Stimulated activated CD8-positive, alpha-beta memory T cell treated with anti-CD3 and anti-CD28 coated beads, Interleukin-4, amount 100 ng/mL, for 48 hours (primary cell): Measurements from ENCODE around the gene CRIP2.

Source experiments
- DNase-seq: peaks from one replicate; pipeline ENCODE4 v3.0.0-alpha.2; 2020

The CRIP2 gene

GRCh38 chr14:105445290-105445689 is 29.3 kb upstream of the CRIP2 start:
- no peak for DNase-seq

DNA sequence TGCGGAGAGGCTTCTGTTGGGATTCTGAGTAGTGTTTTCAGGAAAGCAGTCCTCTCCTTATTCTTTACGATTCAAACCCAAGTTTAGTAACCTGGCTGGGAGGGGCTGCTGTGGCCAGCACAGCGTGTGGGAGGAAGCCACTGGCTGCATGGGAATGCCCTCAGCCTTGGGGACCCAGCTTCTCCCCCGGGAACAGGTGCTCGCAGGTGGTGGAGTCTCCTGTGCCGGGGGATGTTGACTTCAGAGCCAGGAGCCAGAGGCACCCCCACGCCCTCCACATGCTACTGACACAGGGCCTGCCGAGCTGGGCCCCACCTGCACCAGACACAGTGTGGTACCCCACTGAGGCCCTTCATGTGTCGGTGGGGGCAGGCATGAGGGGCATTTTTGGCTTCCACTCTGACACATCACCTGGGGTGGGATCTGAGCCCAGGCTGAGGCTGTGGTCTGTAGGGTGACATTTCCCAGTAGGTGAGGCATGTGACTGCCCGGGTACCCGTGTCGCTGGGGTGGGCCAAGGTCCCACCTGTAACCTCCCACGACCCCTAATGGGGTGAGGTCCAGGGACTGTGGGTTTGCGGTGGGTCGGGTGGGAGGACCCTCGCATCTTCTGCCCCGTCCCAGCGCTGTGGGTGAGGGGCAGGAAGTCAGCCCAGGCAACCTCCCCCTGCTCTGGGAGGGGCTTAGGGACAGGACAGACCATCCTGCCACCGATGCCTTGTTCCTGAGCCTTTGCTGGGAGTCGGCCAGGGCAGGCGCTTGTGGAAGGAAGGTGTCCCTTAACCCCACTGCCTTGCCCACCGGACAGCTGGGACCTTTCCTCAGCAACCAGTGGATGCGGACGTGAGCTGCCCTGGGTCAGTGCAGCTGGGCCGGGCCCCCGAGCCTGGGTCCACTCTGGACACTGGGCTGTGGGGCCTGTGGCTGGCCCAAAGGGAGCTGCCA is 28.4 kb upstream of the CRIP2 start:
- DNase-seq: no peak

DNA sequence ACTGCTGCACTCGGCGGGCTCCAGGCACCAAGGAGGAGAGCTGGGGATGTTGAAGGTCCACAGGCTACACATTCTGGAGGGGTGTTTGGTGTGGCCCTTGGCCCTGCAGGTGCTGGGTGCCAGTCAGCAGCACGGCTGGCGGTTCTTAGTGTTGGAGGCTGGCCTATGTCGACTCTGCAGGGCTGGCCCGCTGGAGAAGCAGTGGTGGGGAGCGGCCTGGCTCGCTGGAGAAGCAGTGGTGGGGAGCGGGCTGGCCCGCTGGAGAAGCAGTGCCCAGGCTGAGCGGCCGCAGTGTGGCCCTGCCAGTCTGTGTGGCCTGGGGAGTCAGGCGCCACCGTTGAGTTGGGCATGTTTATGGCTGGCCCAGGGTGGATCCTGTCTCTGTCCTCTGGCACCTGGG is 27.6 kb upstream of the CRIP2 start:
- DNase-seq: no peak

DNA sequence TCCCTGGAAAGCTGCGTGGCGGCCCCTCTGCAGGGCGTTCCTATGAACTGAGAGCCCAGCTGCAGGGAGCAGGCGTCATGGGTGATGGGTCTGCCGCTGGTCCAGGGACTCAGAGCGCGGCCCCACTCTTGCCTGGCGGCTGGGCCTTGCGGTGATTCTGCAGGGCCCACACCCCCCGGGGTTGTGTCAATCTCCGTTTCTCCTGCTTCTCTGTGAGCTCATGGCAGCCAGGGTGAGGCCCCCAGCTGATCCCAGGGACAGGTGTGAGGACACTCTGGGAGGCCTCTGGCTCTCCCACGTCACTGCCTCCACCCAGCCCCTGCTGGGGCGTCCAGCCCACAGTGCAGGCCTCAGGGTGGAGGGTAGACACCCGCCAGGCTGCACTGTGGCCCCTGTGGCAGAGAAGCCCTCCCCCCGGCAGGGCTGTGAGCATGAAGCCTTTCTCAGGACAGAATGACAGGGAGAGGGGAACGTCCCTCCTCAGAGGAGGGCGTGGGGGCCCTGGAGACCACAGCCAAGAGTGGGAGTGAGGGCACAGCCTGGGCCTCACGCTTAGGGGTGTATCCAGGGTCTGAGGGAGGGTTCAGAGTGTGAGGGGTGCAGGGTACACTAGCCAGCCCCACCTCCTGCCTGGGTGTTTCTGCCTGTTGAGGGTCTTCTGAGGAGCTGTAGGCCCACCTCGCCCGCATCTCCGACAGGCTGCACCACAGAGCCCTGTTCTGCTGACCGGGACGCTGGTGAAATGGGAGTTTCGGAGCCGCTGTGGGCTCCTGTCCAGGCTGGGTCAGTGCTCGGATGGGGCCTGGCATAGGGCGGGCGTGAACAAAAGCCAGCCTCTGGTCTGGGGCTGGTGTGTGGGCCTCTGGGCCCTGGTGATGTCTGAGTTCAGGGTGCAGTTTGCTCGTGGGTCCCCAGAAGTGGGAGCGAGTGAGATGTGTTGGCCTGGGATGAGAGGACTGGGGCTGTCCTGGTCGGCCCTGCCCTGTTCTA is 26.7 kb upstream of the CRIP2 start:
- no peak for DNase-seq

GRCh38 chr14:105448706-105449111 is 25.9 kb upstream of the CRIP2 start:
- peak; percentile 80 for DNase-seq

DNA sequence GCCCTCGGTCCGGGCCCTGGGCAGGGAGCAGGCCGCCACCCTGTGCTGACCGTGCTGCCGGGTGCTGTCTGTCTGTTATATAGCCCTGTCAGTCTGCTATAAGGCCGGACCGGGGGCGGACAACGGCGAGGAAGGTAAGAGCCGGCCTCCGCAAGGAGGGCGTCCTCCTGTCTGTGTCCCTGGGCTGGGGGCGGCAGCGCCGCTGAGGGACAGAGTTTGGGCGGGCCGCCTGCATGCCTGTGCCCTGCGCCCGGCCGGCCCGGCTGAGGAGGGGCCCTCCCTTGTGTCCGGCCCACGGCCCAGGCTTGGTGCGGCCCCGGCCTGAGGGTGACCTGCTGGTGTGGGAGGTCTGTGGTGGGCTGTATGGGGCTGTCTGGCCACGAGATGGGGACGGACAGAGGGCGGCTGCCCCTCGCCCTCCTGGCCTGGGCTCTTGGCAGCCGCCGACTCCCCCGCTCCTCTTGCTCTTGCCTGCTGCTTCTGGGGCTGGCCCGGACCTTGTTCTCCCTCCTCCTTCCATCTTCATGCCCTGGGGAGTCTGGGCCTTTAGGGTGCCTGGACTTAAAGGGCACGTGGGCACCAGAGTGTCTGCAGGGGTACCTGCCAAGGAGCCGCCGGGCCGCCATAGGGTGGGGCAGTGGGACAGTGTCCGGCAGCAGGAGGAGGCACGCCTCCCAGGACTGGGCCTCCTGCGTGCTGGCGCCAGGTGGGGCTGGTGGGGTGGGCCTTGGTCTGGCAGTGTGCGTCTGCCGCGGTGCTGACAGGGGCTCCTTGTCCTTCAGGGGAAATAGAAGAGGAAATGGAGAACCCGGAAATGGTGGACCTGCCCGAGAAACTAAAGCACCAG is 25.1 kb upstream of the CRIP2 start:
- no peak for DNase-seq

- DNase-seq: no peak
These were observed 24.5 kb upstream of the CRIP2 start for GRCh38 chr14:105450123-105450505.

GRCh38 chr14:105450864-105451720 is 23.5 kb upstream of the CRIP2 start:
- no peak for DNase-seq

DNA sequence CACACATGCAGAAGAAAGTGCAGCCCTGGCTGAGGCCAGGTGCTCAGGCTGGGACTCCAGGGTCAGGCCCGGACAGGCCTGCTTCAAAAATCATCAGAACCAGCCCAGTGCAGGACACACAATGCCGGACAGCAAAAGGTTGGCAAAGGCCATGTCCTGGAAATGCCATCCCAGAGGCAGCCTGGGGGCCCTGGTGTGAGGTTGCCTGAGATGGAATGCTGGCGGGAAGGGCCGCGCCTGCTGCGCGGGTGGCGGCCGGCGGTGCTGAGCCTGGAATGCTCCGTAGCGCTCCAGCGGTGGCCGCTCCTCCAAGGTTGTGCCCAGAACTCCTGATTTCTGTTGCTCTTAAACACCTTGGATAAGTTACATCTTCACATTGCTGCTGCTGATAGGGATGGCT is 21.7 kb upstream of the CRIP2 start:
- no peak for DNase-seq

- no peak for DNase-seq
These were observed 20.8 kb upstream of the CRIP2 start for GRCh38 chr14:105453847-105454246.

GRCh38 chr14:105455086-105455640 is 19.5 kb upstream of the CRIP2 start:
- no peak for DNase-seq

- no peak for DNase-seq
These were observed 18.6 kb upstream of the CRIP2 start for GRCh38 chr14:105455766-105456660.

DNA sequence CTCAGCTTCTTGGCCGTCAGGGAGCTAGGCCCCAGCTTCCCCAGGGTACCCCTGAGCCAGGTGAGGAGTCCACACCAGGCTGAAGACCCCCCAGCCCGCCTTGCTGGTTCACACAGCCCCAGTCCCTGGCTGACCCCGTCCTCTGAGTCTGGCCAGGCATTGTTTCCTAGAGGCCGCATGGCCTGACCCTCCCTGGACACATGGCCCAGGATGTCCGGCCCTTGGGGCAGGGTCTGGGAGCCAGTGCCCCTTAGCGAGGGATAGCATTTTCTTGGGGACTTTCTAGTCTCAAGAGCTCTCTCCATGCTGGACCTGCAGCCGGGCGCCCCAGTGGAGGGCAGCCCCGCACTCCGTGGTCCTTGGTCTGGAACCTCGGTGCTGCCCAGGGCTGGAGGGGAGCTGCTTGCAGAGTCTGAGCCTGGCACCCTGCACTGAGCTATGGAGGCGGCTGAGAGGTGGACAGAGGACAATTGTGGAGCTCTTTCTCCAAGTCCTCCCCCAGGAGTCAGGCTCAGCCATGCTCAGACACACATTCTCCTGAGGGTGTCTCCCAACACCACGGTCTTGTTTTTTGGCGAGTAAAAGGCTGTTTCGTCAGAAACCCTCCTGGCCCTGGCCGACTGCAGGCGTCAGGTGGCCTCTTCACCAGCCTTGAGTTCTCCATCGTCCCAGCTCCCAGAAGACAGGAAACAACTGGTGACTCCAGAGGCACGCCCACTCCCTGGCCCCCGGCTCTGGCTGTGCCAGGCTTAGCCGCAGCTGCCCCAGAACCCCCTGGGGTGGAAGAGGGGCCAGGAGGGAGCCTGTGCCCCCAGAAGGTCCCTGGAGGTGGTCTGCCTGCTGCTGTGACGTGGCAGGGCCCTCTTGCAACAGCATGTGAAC is 17.6 kb upstream of the CRIP2 start:
- DNase-seq: no peak

DNA sequence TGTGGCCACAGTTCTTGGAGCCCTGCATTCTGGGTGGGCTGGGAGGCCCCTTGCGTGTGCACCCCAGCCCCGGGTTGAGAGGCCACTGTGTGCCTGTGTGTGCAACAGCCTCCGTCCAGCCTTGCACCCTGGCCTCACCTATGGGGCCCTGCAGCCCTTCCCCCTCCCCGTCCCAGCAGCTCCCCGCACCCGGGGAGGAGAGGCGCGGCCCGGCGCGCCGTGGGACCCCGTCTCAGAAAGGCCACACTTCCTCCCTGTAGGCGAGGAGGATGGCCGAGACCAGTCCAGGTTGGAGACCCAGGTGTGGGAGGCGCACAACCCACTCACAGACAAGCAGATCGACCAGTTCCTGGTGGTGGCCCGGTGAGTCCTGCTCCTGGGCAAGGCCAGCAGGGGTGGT is 16.6 kb upstream of the CRIP2 start:
- no peak for DNase-seq

DNA sequence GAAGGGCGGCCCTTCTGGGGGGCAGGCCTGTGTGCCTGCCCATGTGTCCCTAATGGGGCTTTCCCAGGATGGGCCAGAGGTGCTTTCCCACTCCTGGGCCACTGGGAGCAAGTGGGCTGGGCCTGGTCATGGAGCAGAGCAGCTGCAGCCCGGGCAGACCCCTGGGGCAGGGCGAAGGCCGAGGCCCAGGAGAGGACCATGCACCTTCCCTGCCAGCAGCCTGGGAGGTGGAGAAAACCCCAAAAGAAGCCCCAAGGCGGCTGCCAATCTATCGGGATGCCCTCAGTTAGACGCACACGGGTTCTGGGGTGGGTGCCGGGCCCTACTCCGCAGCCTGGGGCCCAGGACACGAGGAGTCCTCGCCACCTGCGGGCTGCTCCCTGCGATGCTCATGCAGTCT is 16.1 kb upstream of the CRIP2 start:
- DNase-seq: no peak

- no peak for DNase-seq
These were observed 14.5 kb upstream of the CRIP2 start for GRCh38 chr14:105460116-105460515.

DNA sequence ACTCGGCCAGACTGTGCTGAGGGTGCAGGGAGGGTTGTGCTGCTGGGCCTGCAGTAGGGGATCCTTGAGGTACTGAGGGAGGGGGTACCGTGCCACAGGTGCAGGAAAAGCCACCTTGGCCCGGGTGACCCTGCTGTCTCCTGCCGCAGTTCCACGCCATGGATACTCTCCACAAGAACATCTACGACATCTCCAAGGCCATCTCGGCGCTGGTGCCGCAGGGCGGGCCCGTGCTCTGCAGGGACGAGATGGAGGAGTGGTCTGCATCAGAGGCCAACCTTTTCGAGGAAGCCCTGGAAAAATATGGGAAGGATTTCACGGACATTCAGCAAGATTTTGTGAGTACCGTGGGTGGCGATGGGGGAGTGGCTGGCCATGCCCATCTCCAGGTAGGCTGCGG is 14.0 kb upstream of the CRIP2 start:
- DNase-seq: no peak

DNA sequence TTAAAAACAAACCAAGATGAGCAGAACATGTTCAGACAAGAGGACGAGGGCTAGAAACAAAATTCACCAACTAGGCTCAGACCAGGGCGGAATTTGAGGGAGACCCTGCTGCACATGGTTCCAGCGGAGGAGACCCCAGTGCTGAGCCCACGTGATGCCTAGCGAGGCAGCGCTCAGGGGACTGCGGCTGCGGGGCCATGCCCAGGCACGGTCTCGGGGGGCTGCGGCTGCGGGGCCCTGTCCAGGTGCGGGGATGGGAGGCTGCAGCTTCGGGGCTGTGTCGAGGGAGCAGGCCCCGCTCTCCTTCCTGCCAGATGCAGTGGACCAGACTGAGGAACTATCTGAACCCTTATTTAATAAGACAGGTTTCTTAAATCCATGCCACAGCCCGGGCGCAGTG is 12.7 kb upstream of the CRIP2 start:
- DNase-seq: no peak

GRCh38 chr14:105464501-105464900 is 10.1 kb upstream of the CRIP2 start:
- DNase-seq: no peak
